GM23338 (cell line): ENCODE data around the gene ZDHHC17. TPM values are rescaled to one million over a fixed set of nuclear protein-coding genes. Genes with fewer than 3 reads are reported as not detected.

Source experiments
- ATAC-seq: fragments of 200-7000 bp; cut with Tn5 transposase; 3 replicates; pipeline ENCODE4 v1.9.1; 2020
- DNase-seq: peaks from one replicate; pipeline ENCODE4 v3.0.0-alpha.2; 2015; ENCODE audit warnings: low spot score
- H2AFZ ChIP-seq: fragments of 200-600 bp; sonication (generic); 2 replicates; pipeline ENCODE4 v1.8.0; 2016; ENCODE audit warnings: antibody characterized with exemption, mild to moderate bottlenecking, moderate library complexity
- H3F3A ChIP-seq: fragments of 200-600 bp; sonication (generic); replicated peaks from 2 replicates; pipeline ENCODE4 v1.8.0; 2017; ENCODE audit warnings: antibody characterized with exemption, mixed run types, low read depth
- H3K27ac ChIP-seq: fragments of 200-600 bp; sonication (generic); 2 replicates; pipeline ENCODE4 v1.6.1; 2016; ENCODE audit warnings: low read depth
- H3K27me3 ChIP-seq: fragments of 200-600 bp; sonication (generic); 2 replicates; pipeline ENCODE4 v1.8.0; 2016; ENCODE audit warnings: mild to moderate bottlenecking, mixed run types, moderate library complexity; ENCODE audit not compliant: insufficient read depth
- H3K36me3 ChIP-seq: fragments of 200-600 bp; sonication (generic); 2 replicates; pipeline ENCODE4 v1.8.0; 2016; ENCODE audit warnings: mild to moderate bottlenecking; ENCODE audit not compliant: insufficient read depth
- H3K4me1 ChIP-seq: fragments of 200-600 bp; sonication (generic); 2 replicates; pipeline ENCODE4 v1.8.0; 2016; ENCODE audit warnings: mild to moderate bottlenecking, moderate library complexity; ENCODE audit not compliant: insufficient read depth
- H3K4me2 ChIP-seq: fragments of 200-600 bp; sonication (generic); 2 replicates; pipeline ENCODE4 v1.7.1; 2017; ENCODE audit warnings: mixed run types
- H3K4me3 ChIP-seq: fragments of 200-600 bp; sonication (generic); 2 replicates; pipeline ENCODE4 v1.6.1; 2016; ENCODE audit warnings: mixed run types
- H3K79me2 ChIP-seq: fragments of 200-600 bp; sonication (generic); replicated peaks from 2 replicates; pipeline ENCODE4 v1.8.0; 2017; ENCODE audit warnings: mild to moderate bottlenecking; ENCODE audit not compliant: insufficient read depth
- H3K9me2 ChIP-seq: fragments of 200-600 bp; sonication (generic); 2 replicates; pipeline ENCODE4 v1.8.0; 2017; ENCODE audit not compliant: insufficient read depth
- H4K20me1 ChIP-seq: fragments of 200-600 bp; sonication (generic); replicated peaks from 2 replicates; pipeline ENCODE4 v1.8.0; 2017; ENCODE audit warnings: mild to moderate bottlenecking; ENCODE audit not compliant: insufficient read depth
- H3K27ac Mint-ChIP-seq: 2 replicates; pipeline ENCODE4 v1.8.0; 2020; ENCODE audit warnings: inconsistent platforms, mild to moderate bottlenecking, moderate library complexity, mixed read lengths
- H3K27me3 Mint-ChIP-seq: 3 replicates; pipeline ENCODE4 v1.8.0; 2022; ENCODE audit warnings: low read depth, mild to moderate bottlenecking, moderate library complexity, mixed read lengths, inconsistent platforms; ENCODE audit not compliant: insufficient read depth, poor library complexity
- H3K36me3 Mint-ChIP-seq: 3 replicates; pipeline ENCODE4 v1.8.0; 2021; ENCODE audit warnings: low read depth, mild to moderate bottlenecking, inconsistent platforms, moderate library complexity, mixed read lengths
- H3K4me1 Mint-ChIP-seq: 3 replicates; pipeline ENCODE4 v1.8.0; 2020; ENCODE audit warnings: mild to moderate bottlenecking, inconsistent platforms, mixed read lengths
- H3K4me3 Mint-ChIP-seq: 3 replicates; pipeline ENCODE4 v1.8.0; 2021; ENCODE audit warnings: moderate library complexity, mild to moderate bottlenecking, inconsistent platforms, mixed read lengths
- H3K9me3 Mint-ChIP-seq: 3 replicates; pipeline ENCODE4 v1.8.0; 2020; ENCODE audit warnings: moderate library complexity, mild to moderate bottlenecking, inconsistent platforms, mixed read lengths
- CREB1 ChIP-seq: fragments of 250-450 bp; sonication (Bioruptor Pico); IDR thresholded peaks from 2 replicates; pipeline ENCODE4 v1.5.0; 2020; ENCODE audit warnings: low read depth, mild to moderate bottlenecking, moderate library complexity
- ETS1 ChIP-seq: IDR thresholded peaks from 2 replicates; pipeline ENCODE4 v1.6.1; 2016; ENCODE audit warnings: antibody characterized with exemption
- EZH2 ChIP-seq: fragments of 200-600 bp; sonication (generic); IDR thresholded peaks from one replicate; pipeline ENCODE4 v1.8.0; 2017; ENCODE audit warnings: antibody characterized with exemption, mild to moderate bottlenecking, low read depth; ENCODE audit not compliant: unreplicated experiment
- EZH2phosphoT487 ChIP-seq: fragments of 200-600 bp; sonication (generic); IDR thresholded peaks from one replicate; pipeline ENCODE4 v1.8.1; 2018; ENCODE audit warnings: antibody characterized with exemption; ENCODE audit not compliant: unreplicated experiment
- JUNB ChIP-seq: IDR thresholded peaks from one replicate; pipeline ENCODE4 v1.6.1; 2016; ENCODE audit warnings: antibody characterized with exemption; ENCODE audit not compliant: unreplicated experiment
- POLR2AphosphoS5 ChIP-seq: IDR thresholded peaks from 2 replicates; pipeline ENCODE4 v1.6.1; 2016; ENCODE audit warnings: antibody characterized with exemption, low read depth
- STAT1 ChIP-seq: IDR thresholded peaks from one replicate; pipeline ENCODE4 v1.6.1; 2016; ENCODE audit warnings: antibody characterized with exemption; ENCODE audit not compliant: unreplicated experiment
- ZNF114 ChIP-seq: fragments of 250-450 bp; sonication (Bioruptor Pico); IDR thresholded peaks from 2 replicates; pipeline ENCODE4 v1.5.0; 2020; ENCODE audit warnings: mild to moderate bottlenecking, moderate library complexity
- ZNF331 ChIP-seq: fragments of 250-450 bp; sonication (Bioruptor Pico); IDR thresholded peaks from 2 replicates; pipeline ENCODE4 v1.5.0; 2020; ENCODE audit warnings: low read depth, mild to moderate bottlenecking, moderate library complexity
- ZNF462 ChIP-seq: fragments of 250-450 bp; sonication (Bioruptor Pico); IDR thresholded peaks from 2 replicates; pipeline ENCODE4 v1.5.0; 2020; ENCODE audit warnings: mild to moderate bottlenecking, moderate library complexity
- polyA plus RNA-seq: library from polyadenylated mRNA; unstranded; fragments of >200 nt; fragmentation: Nextera tagmentation; extraction: Ambion mirVana; gene quantifications from 2 replicates; pipeline ENCODE4 v1.2.1, GENCODE V29; 2016
- total RNA-seq: library from RNA; depleted of rRNA; stranded (reverse); fragments of >200 nt; shearing (Covaris generic); gene quantifications from 2 replicates; pipeline ENCODE4 v1.2.3, GENCODE V29; 2014
- TF ChIP-seq, protein P1 (sequence below): IDR thresholded peaks from one replicate; pipeline ENCODE4 v1.6.1; 2018; ENCODE audit warnings: antibody characterized with exemption; ENCODE audit not compliant: unreplicated experiment

ZDHHC17 gene
- total and polyA plus RNA-seq, 2 experiments from 2014 or later, result 15.7 to 43.5 TPM

DNA sequence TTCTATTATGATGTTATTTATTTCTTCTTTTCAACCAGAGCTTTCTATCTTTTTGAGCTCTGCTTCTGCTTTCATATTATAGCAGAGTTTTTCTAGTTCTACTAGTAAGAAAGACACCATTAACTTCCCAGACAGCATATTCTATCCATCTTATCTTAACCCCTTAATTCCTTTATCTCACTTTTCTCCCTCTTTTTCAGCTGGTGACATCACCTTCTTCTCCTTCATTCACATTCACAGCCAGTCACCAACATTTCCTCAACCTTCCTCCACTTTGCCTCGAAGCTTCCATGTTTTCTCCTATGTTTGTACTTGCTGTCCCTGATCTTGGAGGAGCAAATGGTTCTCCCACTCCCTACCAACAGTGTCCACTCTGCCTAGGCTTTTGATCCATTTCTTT lies 118.5 kb downstream of the ZDHHC17 start (continued):
- TF ChIP-seq, protein P1, sequence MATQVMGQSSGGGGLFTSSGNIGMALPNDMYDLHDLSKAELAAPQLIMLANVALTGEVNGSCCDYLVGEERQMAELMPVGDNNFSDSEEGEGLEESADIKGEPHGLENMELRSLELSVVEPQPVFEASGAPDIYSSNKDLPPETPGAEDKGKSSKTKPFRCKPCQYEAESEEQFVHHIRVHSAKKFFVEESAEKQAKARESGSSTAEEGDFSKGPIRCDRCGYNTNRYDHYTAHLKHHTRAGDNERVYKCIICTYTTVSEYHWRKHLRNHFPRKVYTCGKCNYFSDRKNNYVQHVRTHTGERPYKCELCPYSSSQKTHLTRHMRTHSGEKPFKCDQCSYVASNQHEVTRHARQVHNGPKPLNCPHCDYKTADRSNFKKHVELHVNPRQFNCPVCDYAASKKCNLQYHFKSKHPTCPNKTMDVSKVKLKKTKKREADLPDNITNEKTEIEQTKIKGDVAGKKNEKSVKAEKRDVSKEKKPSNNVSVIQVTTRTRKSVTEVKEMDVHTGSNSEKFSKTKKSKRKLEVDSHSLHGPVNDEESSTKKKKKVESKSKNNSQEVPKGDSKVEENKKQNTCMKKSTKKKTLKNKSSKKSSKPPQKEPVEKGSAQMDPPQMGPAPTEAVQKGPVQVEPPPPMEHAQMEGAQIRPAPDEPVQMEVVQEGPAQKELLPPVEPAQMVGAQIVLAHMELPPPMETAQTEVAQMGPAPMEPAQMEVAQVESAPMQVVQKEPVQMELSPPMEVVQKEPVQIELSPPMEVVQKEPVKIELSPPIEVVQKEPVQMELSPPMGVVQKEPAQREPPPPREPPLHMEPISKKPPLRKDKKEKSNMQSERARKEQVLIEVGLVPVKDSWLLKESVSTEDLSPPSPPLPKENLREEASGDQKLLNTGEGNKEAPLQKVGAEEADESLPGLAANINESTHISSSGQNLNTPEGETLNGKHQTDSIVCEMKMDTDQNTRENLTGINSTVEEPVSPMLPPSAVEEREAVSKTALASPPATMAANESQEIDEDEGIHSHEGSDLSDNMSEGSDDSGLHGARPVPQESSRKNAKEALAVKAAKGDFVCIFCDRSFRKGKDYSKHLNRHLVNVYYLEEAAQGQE, result no peak

DNA sequence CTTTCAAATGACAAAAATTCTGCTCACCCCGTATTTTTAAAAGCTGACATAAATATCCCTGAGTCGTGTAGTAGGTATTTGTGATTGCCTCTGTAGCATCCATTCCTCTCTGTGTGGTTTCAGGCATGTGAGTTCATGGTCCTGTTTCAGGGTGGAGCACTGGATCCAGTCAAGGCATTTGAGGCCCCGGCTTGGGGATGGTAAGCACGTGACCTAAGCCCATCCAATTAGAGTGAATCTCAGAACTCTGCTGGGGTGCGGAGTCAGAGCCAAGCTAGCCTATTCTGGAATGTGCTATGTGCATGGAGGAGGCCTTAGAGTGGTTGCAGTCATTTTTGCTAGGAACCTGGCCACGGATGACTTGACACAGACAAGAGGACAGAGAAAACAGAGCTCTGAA lies 119.2 kb downstream of the ZDHHC17 start:
- H3K9me2 ChIP-seq, result no peaks in the 10 kb centered on the region
- no peak overlapping the region for H3K27ac ChIP-seq
- peaks cover 6% of the 10 kb centered on the region for H3K4me1 ChIP-seq
- H3K27ac Mint-ChIP-seq, result no peak overlapping the region; the same call in 1 of the 2 replicates
- no peaks in the 10 kb centered on the region for H3K79me2 ChIP-seq
- no peaks in the 10 kb centered on the region for H3K36me3 ChIP-seq
- peaks cover 9% of the 10 kb centered on the region for H3K27me3 Mint-ChIP-seq
- no peaks in the 10 kb centered on the region for H3K9me3 Mint-ChIP-seq
- no peaks in the 10 kb centered on the region; the same call in 2 of the 3 replicates for H3K36me3 Mint-ChIP-seq
- no peak overlapping the region for H3K4me3 ChIP-seq
- H3K27me3 ChIP-seq, result no peaks in the 10 kb centered on the region
- no peak overlapping the region for H3K4me2 ChIP-seq
- DNase-seq (no peak), ATAC-seq (no peak)
- no peaks in the 10 kb centered on the region for H4K20me1 ChIP-seq
- peak overlapping the region; percentile 60; the same call in 1 of the 2 replicates for H2AFZ ChIP-seq
- H3K4me3 Mint-ChIP-seq, result no peak overlapping the region
- H3F3A ChIP-seq, result peaks cover 3% of the 10 kb centered on the region; the same call in 1 of the 2 replicates
- peaks cover 12% of the 10 kb centered on the region for H3K4me1 Mint-ChIP-seq
- TF ChIP-seq STAT1 (no peak), JUNB (no peak), CREB1 (CRISPR knock-in tag) (no peak), EZH2phosphoT487 (no peak), ZNF114 (CRISPR knock-in tag) (no peak), ZNF331 (CRISPR knock-in tag) (no peak), POLR2AphosphoS5 (no peak), ZNF462 (CRISPR knock-in tag) (no peak), EZH2 (no peak), ETS1 (no peak)
- TF ChIP-seq, protein P1, result no peak
